ENCODE data around the gene IMPA2.
"Not testable (repeated sequence)": the region's sequence is repeated elsewhere in the genome, so short reads cannot be mapped to it uniquely, and the experiment has no call there.

IMPA2 gene

DNA sequence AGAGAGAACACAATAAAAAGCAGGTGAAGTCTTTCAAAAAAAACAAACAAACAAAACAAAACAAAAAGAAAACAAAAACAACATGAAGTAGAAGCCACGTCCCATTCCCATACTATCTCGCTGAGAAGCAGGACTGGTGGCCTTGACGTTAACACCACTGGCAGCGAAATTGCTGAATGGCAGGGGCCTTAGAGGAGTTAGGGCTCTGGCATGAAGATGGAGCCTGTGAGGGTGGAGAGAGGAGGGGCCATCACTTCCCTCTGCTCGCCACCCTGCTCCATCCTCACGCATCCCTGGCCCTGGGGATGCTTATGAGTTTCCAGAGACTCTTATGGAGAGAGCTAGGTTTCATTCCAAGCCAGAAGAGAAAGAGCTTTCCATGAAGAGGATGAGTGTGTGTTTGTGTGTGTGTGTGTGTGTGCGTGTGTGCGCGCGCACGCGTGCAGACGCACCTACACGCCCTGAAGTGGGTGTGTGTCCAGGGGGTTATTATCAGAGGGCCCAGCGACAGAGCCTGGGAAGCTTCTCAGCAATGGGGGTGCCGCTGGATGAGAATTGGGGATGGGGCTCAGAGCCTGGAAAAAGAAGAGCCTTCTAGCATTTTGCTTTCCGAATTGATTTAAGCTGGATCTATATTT, 20.4 kb upstream of the IMPA2 start:
- TF ChIP-seq MYC (IDR thresholded peaks at IDR 0.05; ENCODE audit: low read depth, low read length), result no peak
- TF ChIP-seq, protein P1, sequence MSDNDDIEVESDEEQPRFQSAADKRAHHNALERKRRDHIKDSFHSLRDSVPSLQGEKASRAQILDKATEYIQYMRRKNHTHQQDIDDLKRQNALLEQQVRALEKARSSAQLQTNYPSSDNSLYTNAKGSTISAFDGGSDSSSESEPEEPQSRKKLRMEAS (IDR thresholded peaks at IDR 0.05; ENCODE audit: low read depth, low read length), result no peak
- TF ChIP-seq POLR2A (IDR thresholded peaks at IDR 0.05; ENCODE audit: extremely low read depth, insufficient read length), result no peak
- TF ChIP-seq, protein P2, sequence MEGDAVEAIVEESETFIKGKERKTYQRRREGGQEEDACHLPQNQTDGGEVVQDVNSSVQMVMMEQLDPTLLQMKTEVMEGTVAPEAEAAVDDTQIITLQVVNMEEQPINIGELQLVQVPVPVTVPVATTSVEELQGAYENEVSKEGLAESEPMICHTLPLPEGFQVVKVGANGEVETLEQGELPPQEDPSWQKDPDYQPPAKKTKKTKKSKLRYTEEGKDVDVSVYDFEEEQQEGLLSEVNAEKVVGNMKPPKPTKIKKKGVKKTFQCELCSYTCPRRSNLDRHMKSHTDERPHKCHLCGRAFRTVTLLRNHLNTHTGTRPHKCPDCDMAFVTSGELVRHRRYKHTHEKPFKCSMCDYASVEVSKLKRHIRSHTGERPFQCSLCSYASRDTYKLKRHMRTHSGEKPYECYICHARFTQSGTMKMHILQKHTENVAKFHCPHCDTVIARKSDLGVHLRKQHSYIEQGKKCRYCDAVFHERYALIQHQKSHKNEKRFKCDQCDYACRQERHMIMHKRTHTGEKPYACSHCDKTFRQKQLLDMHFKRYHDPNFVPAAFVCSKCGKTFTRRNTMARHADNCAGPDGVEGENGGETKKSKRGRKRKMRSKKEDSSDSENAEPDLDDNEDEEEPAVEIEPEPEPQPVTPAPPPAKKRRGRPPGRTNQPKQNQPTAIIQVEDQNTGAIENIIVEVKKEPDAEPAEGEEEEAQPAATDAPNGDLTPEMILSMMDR (IDR thresholded peaks at IDR 0.05; ENCODE audit: low read depth, low read length), result no peak

DNA sequence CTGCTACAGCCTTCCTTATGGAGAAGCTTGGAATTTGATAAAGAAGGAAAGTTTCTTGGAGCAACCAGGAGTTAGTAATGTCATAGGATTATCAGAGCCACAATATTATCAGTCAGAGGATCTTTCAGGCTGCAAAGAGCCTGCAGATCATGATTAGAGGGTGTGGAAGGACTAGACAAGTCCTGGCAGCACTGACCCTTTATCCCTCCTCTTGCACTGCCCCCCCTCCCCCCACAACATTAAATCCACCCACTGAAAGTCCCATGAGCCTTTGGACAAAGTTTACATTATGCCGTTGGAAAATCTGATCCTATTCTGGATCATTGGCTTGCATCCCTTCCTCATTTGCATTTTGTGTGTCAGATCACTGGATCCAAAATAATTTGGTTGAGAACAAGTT, 18.7 kb upstream of the IMPA2 start:
- TF ChIP-seq POLR2A (IDR thresholded peaks at IDR 0.05; ENCODE audit: extremely low read depth, insufficient read length), result no peak
- TF ChIP-seq, protein P1 (IDR thresholded peaks at IDR 0.05; ENCODE audit: low read depth, low read length), result no peak
- TF ChIP-seq, protein P2 (IDR thresholded peaks at IDR 0.05; ENCODE audit: low read depth, low read length), result no peak
- TF ChIP-seq MYC (IDR thresholded peaks at IDR 0.05; ENCODE audit: low read depth, low read length), result no peak
- no peak for DNase-seq (ENCODE audit: low read depth)

More for the DNA sequence above, 20.4 kb upstream of the IMPA2 start:
- DNase-seq (ENCODE audit: low read depth), result no peak
- no peak overlapping the region for H3K4me3 ChIP-seq (ENCODE audit: low read depth, low read length)

DNA sequence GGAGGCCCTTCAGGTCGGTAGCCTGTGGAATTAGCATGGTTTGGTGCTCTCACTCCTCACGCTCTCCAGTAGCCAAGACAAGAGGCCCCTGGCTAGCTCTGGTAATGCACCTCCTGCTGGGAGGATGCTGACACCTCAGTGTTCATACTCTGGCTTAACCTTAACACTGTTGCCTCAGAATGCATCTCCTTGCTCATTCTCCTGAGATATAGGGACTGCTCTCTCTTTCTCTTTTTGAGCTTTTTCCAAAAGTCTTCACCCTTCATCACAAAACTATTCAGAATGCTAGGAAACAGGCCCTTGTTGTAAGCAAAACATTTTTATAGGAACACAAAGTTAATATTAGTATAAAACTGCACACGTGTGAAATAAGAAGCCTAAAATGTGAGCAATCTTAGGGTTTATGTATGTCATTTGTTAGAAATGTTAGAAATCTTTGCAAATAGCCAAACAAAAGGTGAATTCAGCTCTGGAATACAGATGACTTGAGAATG, 17.3 kb upstream of the IMPA2 start:
- no peak for TF ChIP-seq MYC (IDR thresholded peaks at IDR 0.05; ENCODE audit: low read depth, low read length)
- TF ChIP-seq, protein P1 (IDR thresholded peaks at IDR 0.05; ENCODE audit: low read depth, low read length), result no peak
- TF ChIP-seq POLR2A (IDR thresholded peaks at IDR 0.05; ENCODE audit: extremely low read depth, insufficient read length), result no peak
- TF ChIP-seq, protein P2 (IDR thresholded peaks at IDR 0.05; ENCODE audit: low read depth, low read length), result no peak
- DNase-seq (ENCODE audit: low read depth), result peak; percentile 35
- no peak overlapping the region for H3K4me3 ChIP-seq (ENCODE audit: low read depth, low read length)

More for the DNA sequence above, 18.7 kb upstream of the IMPA2 start:
- no peak overlapping the region for H3K4me3 ChIP-seq (ENCODE audit: low read depth, low read length)

DNA sequence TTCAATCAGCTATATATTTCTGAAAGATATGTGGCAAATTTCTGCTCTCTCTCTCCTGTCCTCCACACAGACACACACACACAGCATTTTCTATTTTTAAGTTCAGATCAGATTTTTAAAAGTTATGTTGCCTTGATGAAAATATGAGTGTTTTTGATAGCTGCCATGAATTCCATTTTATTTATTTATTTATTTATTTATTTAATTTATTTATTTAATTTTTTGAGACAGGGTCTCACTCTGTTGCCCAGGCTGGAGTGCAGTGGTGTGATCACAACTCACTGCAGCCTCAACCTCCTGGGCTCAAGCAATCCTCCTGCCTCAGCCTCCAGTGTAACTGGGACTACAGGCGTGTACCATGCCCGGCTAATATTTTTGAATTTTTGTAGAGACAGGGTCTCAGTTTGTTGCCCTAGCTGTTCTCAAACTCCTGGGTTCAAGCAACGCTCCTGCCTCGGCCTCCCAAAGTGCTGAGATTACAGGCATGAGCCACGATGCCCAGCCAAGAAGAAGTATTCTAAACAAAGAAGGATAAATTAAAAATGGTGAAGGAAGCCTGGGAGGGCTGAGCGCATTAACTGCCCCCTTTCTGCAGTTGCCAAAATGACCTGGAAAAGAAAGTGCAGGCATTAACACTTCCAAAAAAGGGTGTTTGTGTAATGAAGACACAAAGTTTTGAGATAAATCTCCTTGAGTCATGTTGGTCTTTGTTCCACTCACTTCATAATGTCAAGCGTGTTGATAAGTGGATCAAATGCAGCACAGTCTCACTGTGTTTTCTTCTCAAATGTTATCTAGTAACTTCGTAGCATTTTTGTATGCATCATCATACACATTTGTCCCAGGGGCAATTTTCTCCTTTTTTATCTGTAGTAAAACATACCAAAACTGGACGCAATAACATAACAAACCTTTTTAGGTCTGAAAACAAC, 11.1 kb upstream of the IMPA2 start:
- no peak for TF ChIP-seq POLR2A (IDR thresholded peaks at IDR 0.05; ENCODE audit: extremely low read depth, insufficient read length)
- TF ChIP-seq, protein P1 (IDR thresholded peaks at IDR 0.05; ENCODE audit: low read depth, low read length), result no peak
- TF ChIP-seq MYC (IDR thresholded peaks at IDR 0.05; ENCODE audit: low read depth, low read length), result no peak
- TF ChIP-seq, protein P2 (IDR thresholded peaks at IDR 0.05; ENCODE audit: low read depth, low read length), result no peak
- no peak for DNase-seq (ENCODE audit: low read depth)
- no peak overlapping the region for H3K4me3 ChIP-seq (ENCODE audit: low read depth, low read length)

DNA sequence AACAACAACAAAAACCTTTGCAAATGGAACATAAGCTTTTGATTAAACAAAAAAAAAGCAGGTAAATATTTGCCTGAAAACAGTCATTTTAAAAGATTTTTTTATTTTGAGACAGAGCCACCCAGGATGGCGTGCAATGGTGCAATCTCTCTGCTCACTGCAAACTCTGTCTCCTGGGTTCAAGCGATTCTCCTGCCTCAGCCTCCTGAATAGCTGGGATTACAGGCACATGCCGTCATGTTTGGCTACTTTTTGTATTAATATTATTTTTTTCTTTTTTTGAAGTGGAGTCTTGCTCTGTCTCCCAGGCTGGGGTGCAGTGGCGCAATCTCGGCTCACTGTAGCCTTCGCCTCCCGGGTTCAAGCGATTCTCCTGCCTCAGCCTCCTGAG, 10.5 kb upstream of the IMPA2 start:
- not testable (repeated sequence) for DNase-seq (ENCODE audit: low read depth); H3K4me3 ChIP-seq (ENCODE audit: low read depth, low read length)
